NCI-H146 (cell line): Measurements from ENCODE around the gene CD160.
"Not testable (repeated sequence)": the region's sequence is repeated elsewhere in the genome, so short reads cannot be mapped to it uniquely, and the experiment has no call there.

Experiments
- DNase-seq: peaks from one replicate; lab custom pipeline; 2025; lab: John Stamatoyannopoulos, UW

The CD160 gene

GRCh38 chr1:145758575-145758974, 39.3 kb downstream of the CD160 start:
- DNase-seq: no peak

- DNase-seq: no peak
Measured at GRCh38 chr1:145759721-145760120, 40.4 kb downstream of the CD160 start.

- not testable (repeated sequence) for DNase-seq
Measured at GRCh38 chr1:145760395-145760949, 41.2 kb downstream of the CD160 start.

- not testable (repeated sequence) for DNase-seq
Measured at GRCh38 chr1:145761498-145761897, 42.2 kb downstream of the CD160 start.

- not testable (repeated sequence) for DNase-seq
Measured at GRCh38 chr1:145762001-145762400, 42.7 kb downstream of the CD160 start.

- DNase-seq: not testable (repeated sequence)
Measured at GRCh38 chr1:145764231-145764940, 45.1 kb downstream of the CD160 start.

GRCh38 chr1:145765127-145765526, 45.8 kb downstream of the CD160 start:
- DNase-seq: not testable (repeated sequence)

- peak; percentile 3 for DNase-seq
Measured at GRCh38 chr1:145765585-145766360, 46.5 kb downstream of the CD160 start.

GRCh38 chr1:145766926-145767325, 47.6 kb downstream of the CD160 start:
- not testable (repeated sequence) for DNase-seq

GRCh38 chr1:145768004-145768403, 48.7 kb downstream of the CD160 start:
- DNase-seq: not testable (repeated sequence)

- no peak for DNase-seq
Measured at GRCh38 chr1:145771056-145771455, 51.8 kb downstream of the CD160 start.

- no peak for DNase-seq
Measured at GRCh38 chr1:145773423-145773822, 54.1 kb downstream of the CD160 start.

GRCh38 chr1:145777357-145778145, 58.3 kb downstream of the CD160 start:
- no peak for DNase-seq

- DNase-seq: no peak
Measured at GRCh38 chr1:145778146-145778540, 58.8 kb downstream of the CD160 start.

- no peak for DNase-seq
Measured at GRCh38 chr1:145782272-145783099, 63.2 kb downstream of the CD160 start.

- no peak for DNase-seq
Measured at GRCh38 chr1:145784409-145784808, 65.1 kb downstream of the CD160 start.

GRCh38 chr1:145785547-145785946, 66.2 kb downstream of the CD160 start:
- DNase-seq: no peak

- no peak for DNase-seq
Measured at GRCh38 chr1:145786271-145786670, 67.0 kb downstream of the CD160 start.

GRCh38 chr1:145788580-145788979, 69.3 kb downstream of the CD160 start:
- no peak for DNase-seq
